ENCODE measurements around the gene CDH23.
A peak's percentile ranks its signal among the peaks of the same experiment; 100 is the strongest.

Gene CDH23

GRCh38 chr10:71684356-71685173 lies 287.8 kb downstream of the CDH23 start:
- no peak for DNase-seq

- no peak for DNase-seq
Observed at GRCh38 chr10:71685554-71686232, 289.0 kb downstream of the CDH23 start.

- DNase-seq: no peak
Observed at GRCh38 chr10:71687077-71687476, 290.4 kb downstream of the CDH23 start.

- no peak for DNase-seq
Observed at GRCh38 chr10:71687480-71687879, 290.8 kb downstream of the CDH23 start.

- no peak for DNase-seq
Observed at GRCh38 chr10:71688256-71688655, 291.5 kb downstream of the CDH23 start.

- DNase-seq: no peak
Observed at GRCh38 chr10:71690094-71690720, 293.5 kb downstream of the CDH23 start.

- no peak for DNase-seq
Observed at GRCh38 chr10:71691405-71691804, 294.7 kb downstream of the CDH23 start.

- no peak for DNase-seq
Observed at GRCh38 chr10:71692598-71693306, 296.0 kb downstream of the CDH23 start.

GRCh38 chr10:71693377-71693776 lies 296.7 kb downstream of the CDH23 start:
- no peak for DNase-seq

- no peak for DNase-seq
Observed at GRCh38 chr10:71694039-71694501, 297.4 kb downstream of the CDH23 start.

- DNase-seq: peak in 12 of 51 donors; percentile 13 to 47 (median 26)
Observed at GRCh38 chr10:71694567-71694968, 297.8 kb downstream of the CDH23 start.

GRCh38 chr10:71695502-71696476 lies 299.1 kb downstream of the CDH23 start:
- no peak for DNase-seq

- peak in 23 of 51 donors; percentile 10 to 70 (median 34) for DNase-seq
Observed at GRCh38 chr10:71696628-71697326, 300.1 kb downstream of the CDH23 start.

GRCh38 chr10:71697938-71698709 lies 301.4 kb downstream of the CDH23 start:
- DNase-seq: no peak

GRCh38 chr10:71698737-71699136 lies 302.0 kb downstream of the CDH23 start:
- no peak for DNase-seq

GRCh38 chr10:71700731-71701368 lies 304.1 kb downstream of the CDH23 start:
- DNase-seq: no peak

- no peak for DNase-seq
Observed at GRCh38 chr10:71701496-71702132, 304.9 kb downstream of the CDH23 start.

- no peak for DNase-seq
Observed at GRCh38 chr10:71703577-71703976, 306.9 kb downstream of the CDH23 start.

Measured in hypothalamus (tissue), 51 donors.